ENCODE data around the gene LIMS2. TPM values are rescaled to one million over a fixed set of nuclear protein-coding genes. Genes with fewer than 3 reads are reported as not detected.

The LIMS2 gene
- total and polyA plus RNA-seq, 2 of the 8 experiments (the other 6 are each of a cell fraction or from before 2014, with no cell fraction given) = 3.3 to 4.8 TPM

DNA sequence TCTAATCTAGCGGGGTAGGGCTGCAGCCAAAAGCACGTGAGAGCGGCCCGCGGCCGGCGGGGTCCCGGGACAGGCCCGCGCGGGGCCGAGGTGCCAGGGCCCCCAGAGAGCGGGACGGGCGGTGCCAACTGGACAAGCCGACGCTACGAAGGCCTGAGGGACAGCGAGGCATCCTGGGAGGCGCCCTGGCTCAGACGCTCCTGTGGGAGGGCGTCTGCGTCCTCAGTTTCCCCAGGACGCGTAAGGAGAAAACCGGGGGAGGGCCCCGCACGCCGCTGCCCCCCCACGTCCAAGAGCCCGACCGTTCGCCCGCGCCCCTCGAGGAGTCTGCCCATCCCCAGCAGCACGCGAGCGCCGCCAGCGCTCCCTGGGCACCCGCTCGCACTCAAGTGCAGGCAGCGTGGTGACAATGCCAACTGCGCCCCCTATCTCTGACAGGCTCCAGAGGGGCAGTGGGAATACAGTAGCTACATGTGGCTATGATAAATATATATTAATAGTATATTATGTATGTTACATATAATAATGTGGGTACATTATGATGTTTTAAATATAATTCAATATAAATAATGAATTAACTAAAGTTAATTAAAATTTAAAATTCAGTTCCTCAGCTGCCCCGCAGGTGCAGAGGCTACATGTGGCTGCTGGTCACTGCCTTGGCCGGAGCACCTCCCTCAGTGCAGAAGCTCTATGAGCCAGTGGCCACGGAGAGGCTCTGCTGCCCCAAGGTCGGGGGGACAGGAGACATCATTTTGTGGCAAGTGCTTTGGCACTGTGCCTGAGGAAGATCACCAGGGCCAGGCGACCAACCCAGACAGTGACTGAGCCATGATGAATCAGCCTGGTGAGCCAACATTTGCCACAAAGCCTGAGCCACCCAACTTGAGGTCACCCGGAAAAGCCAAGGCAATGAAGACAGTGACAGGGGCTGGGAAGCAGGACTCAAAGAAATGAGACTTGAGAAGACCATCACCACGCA lies 20.5 kb upstream of the LIMS2 start (continued):
- TF ChIP-seq SP1 (IDR thresholded peaks at IDR 0.05; ENCODE audit: low read depth, low read length) (no peak), SAP30 (IDR thresholded peaks at IDR 0.05; ENCODE audit: insufficient read depth, insufficient replicate concordance, low read length) (no peak), BCL11A (IDR thresholded peaks at IDR 0.05; ENCODE audit: low read depth in 2 of 2, low read length in 2 of 2) (no peak), CBX5 (IDR thresholded peaks at IDR 0.05; ENCODE audit: low read depth, low read length) (no peak), PHF8 (conservative IDR thresholded peaks at IDR 0.05; ENCODE audit: low read depth, low read length) (no peak), ASH2L (IDR thresholded peaks at IDR 0.05; ENCODE audit: low read length) (peak; percentile 51), EZH2 (IDR thresholded peaks at IDR 0.05; ENCODE audit: low read depth, low read length, severe bottlenecking) (no peak), ZNF274 (IDR thresholded peaks at IDR 0.05; ENCODE audit: borderline replicate concordance, extremely low read depth, low read length) (no peak), TEAD4 (IDR thresholded peaks at IDR 0.05; ENCODE audit: low read depth, low read length) (no peak), KDM1A (IDR thresholded peaks at IDR 0.05; ENCODE audit: borderline replicate concordance, low read length) (no peak), FOSL1 (IDR thresholded peaks at IDR 0.05; ENCODE audit: insufficient read depth, low read depth, low read length) (no peak), CBX8 (IDR thresholded peaks at IDR 0.05; ENCODE audit: borderline replicate concordance, low read depth, low read length) (no peak), RXRA (IDR thresholded peaks at IDR 0.05; ENCODE audit: insufficient read depth, low read depth, low read length) (no peak), SRF (IDR thresholded peaks at IDR 0.05; ENCODE audit: low read depth, low read length) (no peak), RBBP5 (IDR thresholded peaks at IDR 0.05; ENCODE audit: borderline replicate concordance, low read depth, low read length) (no peak), SP4 (IDR thresholded peaks at IDR 0.05; ENCODE audit: low read length) (no peak), RFX5 (IDR thresholded peaks at IDR 0.05; ENCODE audit: borderline replicate concordance, low read depth, low read length) (no peak), POLR2A (IDR thresholded peaks at IDR 0.05; ENCODE audit: control extremely low read depth in 1 of 2, low read depth in 2 of 2, low read length in 2 of 2) (no peak), YY1 (IDR thresholded peaks at IDR 0.05; ENCODE audit: low read depth, low read length) (peak; percentile 47; the same call in 1 of the 2 replicates), POU5F1 (IDR thresholded peaks at IDR 0.05; ENCODE audit: low read depth, low read length) (no peak), SIN3A (conservative IDR thresholded peaks at IDR 0.05 in 1 of 2, IDR thresholded peaks at IDR 0.05 in 1 of 2; ENCODE audit: low read depth in 1 of 2, low read length in 2 of 2) (peak in 1 of 2 experiments; percentile 9; a peak in 1 of 4 replicates), SIRT6 (IDR thresholded peaks at IDR 0.05; ENCODE audit: low read length) (no peak), SP2 (IDR thresholded peaks at IDR 0.05; ENCODE audit: low read length) (no peak)
- TF ChIP-seq, protein P1, sequence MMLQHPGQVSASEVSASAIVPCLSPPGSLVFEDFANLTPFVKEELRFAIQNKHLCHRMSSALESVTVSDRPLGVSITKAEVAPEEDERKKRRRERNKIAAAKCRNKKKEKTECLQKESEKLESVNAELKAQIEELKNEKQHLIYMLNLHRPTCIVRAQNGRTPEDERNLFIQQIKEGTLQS (IDR thresholded peaks at IDR 0.05; ENCODE audit: insufficient read depth, low read depth, low read length) = no peak
